H1 (cell line): ENCODE measurements around the gene FHAD1. TPM values are rescaled to one million over a fixed set of nuclear protein-coding genes. Genes with fewer than 3 reads are reported as not detected.

Experiments used
- ASH2L ChIP-seq: fragments of 200-600, 300-600 bp; sonication (generic); IDR thresholded peaks from one replicate; pipeline ENCODE4 v1.7.1; 2017; ENCODE audit warnings: low read length
- CREB1 ChIP-seq: IDR thresholded peaks from 2 replicates; pipeline ENCODE4 v1.6.1; 2012; ENCODE audit warnings: inconsistent platforms
- CTCF ChIP-seq, 3 experiments: IDR thresholded peaks; 1 replicate in 2 of 3; 2 replicates in 1 of 3; pipeline versions ENCODE4 v1.5.1 to v1.6.1; 2011; ENCODE audit warnings: low read length in 3 of 3, mild to moderate bottlenecking in 3 of 3, inconsistent platforms in 2 of 3, low read depth in 1 of 3, moderate library complexity in 1 of 3; ENCODE audit not compliant: insufficient read depth in 1 of 3; ENCODE audit errors: control extremely low read depth in 1 of 3
- HDAC2 ChIP-seq, 2 experiments: fragments of 300-600 bp in 1 of 2; sonication (generic) in 1 of 2; IDR thresholded peaks; 2 replicates each; pipeline ENCODE4 v1.6.1; 2011 to 2012; ENCODE audit warnings: low read depth in 2 of 2, low read length in 2 of 2, mild to moderate bottlenecking in 2 of 2, moderate library complexity in 2 of 2, borderline replicate concordance in 1 of 2, inconsistent platforms in 1 of 2
- JUND ChIP-seq: IDR thresholded peaks from 2 replicates; pipeline ENCODE4 v1.6.1; 2011; ENCODE audit warnings: mild to moderate bottlenecking, improper control_type of control experiment, low read length
- KDM1A ChIP-seq: fragments of 200-600, 300-600 bp; sonication (generic); IDR thresholded peaks from 2 replicates; pipeline ENCODE4 v1.7.1; 2016; ENCODE audit warnings: mild to moderate bottlenecking, low read length, borderline replicate concordance
- MAFK ChIP-seq: IDR thresholded peaks from 2 replicates; pipeline ENCODE4 v1.6.1; 2012; ENCODE audit warnings: low read depth, mild to moderate bottlenecking, improper control_type of control experiment, low read length
- PHF8 ChIP-seq: fragments of 200-600 bp; sonication (generic); conservative IDR thresholded peaks from 2 replicates; pipeline ENCODE4 v1.7.1; 2012; ENCODE audit warnings: low read depth, mild to moderate bottlenecking, inconsistent platforms, low read length, moderate library complexity
- RXRA ChIP-seq: IDR thresholded peaks from 2 replicates; pipeline ENCODE4 v1.6.1; 2011; ENCODE audit warnings: low read depth, mild to moderate bottlenecking, low read length, moderate library complexity; ENCODE audit not compliant: insufficient read depth
- SAP30 ChIP-seq: fragments of 300-600 bp; sonication (generic); IDR thresholded peaks from 2 replicates; pipeline ENCODE4 v1.7.1; 2012; ENCODE audit warnings: low read length, moderate library complexity, mild to moderate bottlenecking, inconsistent platforms; ENCODE audit not compliant: insufficient read depth, insufficient replicate concordance
- TAF1 ChIP-seq: IDR thresholded peaks from 2 replicates; pipeline ENCODE4 v1.6.1; 2011; ENCODE audit warnings: mild to moderate bottlenecking, low read depth, low read length
- TAF7 ChIP-seq: optimal IDR thresholded peaks from 2 replicates; pipeline ENCODE3; 2011; ENCODE audit warnings: low read depth, mild to moderate bottlenecking, inconsistent platforms, low read length, moderate library complexity, borderline replicate concordance
- polyA plus RNA-seq, 7 experiments: library from polyadenylated mRNA; depleted of rRNA in 3 of 7; stranded (reverse) in 5 of 7; unstranded in 2 of 7; fragments of >200 nt in 5 of 7; fragments of 200-250 nt in 2 of 7; gene quantifications; 1 replicate in 5 of 7; 2 replicates in 1 of 7; 4 replicates in 1 of 7; pipeline versions ENCODE4 v1.2.1 to v1.2.3, GENCODE V29; 2011 to 2013; ENCODE audit warnings: missing spikeins in 2 of 7, mixed read lengths in 2 of 7
- total RNA-seq: library from RNA; stranded (reverse); fragmentation: NEBNext Ultra II Directional; extraction: Animal tissue kit (Norgen Biotek cat#: 25700); gene quantifications from 2 replicates; pipeline ENCODE4 v1.2.1, GENCODE V29; 2021

The FHAD1 gene
- total and polyA plus RNA-seq, 2 of the 8 experiments (the other 6 are each of a cell fraction or from before 2014, with no cell fraction given) = 0.39 to 0.69 TPM

DNA sequence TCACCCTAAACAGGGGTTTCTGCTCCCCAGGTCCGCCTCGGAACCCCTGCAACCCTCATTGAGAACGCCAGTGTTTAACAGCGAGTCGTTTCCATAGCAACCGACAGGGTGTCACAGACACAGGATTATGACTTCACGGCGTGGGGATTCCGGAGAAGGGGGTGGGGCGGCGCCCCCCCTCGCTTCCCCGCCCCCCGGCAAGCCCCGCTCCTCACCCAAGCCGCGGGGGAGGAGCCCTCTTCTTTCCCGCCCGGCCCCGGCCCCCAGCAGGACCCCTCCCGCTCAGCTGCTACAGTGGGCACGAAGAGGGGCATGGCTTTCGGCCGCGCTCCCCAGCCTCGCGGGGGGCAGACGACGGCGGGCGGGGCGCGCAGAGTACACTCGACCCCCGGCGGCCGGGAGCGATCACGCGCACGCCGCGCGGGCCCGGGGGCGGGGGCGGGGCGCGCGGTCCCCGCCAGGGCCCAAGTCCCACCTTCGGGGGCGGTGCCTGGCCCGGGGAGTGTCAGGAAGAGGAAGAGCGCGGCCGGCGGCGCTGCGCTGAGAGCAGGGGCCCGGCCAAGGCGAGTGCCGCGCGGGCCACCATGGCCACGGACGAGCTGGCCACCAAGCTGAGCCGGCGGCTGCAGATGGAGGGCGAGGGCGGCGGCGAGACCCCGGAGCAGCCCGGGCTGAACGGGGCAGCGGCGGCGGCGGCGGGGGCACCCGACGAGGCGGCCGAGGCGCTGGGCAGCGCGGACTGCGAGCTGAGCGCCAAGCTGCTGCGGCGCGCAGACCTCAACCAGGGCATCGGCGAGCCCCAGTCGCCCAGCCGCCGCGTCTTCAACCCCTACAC is 162.6 kb downstream of the FHAD1 start, which contains the start of gene EFHD2 (continued):
- TF ChIP-seq TAF7 (no peak), SAP30 (no peak), KDM1A (no peak), HDAC2 (IDR thresholded peaks at IDR 0.05; ENCODE audit: borderline replicate concordance in 1 of 2, low read depth in 2 of 2, low read length in 2 of 2) (0 out of 4 replicates have a peak, but pooled peaks have one; percentile 11 to 25), MAFK (peak; percentile 1; the same call in 1 of the 2 replicates), PHF8 (0 out of 2 replicates have a peak, but pooled peaks have one; percentile 31), ASH2L (no peak), RXRA (no peak), CTCF (IDR thresholded peaks at IDR 0.05; ENCODE audit: control extremely low read depth in 1 of 3, insufficient read depth in 1 of 3, low read depth in 1 of 3, low read length in 3 of 3) (no peak), JUND (no peak), CREB1 (peak; percentile 49; the same call in 1 of the 2 replicates), TAF1 (no peak)
